K562 (cell line): ENCODE results near the gene CEP350. TPM values are rescaled to one million over a fixed set of nuclear protein-coding genes. Genes with fewer than 3 reads are reported as not detected.
A peak's percentile ranks its signal among the peaks of the same experiment; 100 is the strongest.

Experiments
- ATAC-seq: fragments of 200-7000 bp; cut with Tn5 transposase; 3 replicates; pipeline ENCODE4 v1.9.1; 2020; ENCODE audit warnings: moderate library complexity
- BruUV-seq: library from RNA; stranded (reverse); fragments of 400-500 nt; replicated peaks from 2 replicates; lab custom pipeline; 2021; lab: Mats Ljungman, UMichigan
- CTCF ChIA-PET: fragments of 300-600 bp; formaldehyde crosslinking; extraction: SDS; loops from one replicate; lab custom pipeline; 2021; ENCODE audit warnings: low intra/inter-chr PET ratio; lab: Yijun Ruan, JAX
- POLR2A ChIA-PET: fragments of 300-600, 350-650 bp; sonication (Branson Sonifier 250); formaldehyde crosslinking; extraction: SDS; loops from one replicate; lab custom pipeline; 2021; ENCODE audit warnings: antibody characterized with exemption, inconsistent platforms; lab: Yijun Ruan, JAX
- DNase-seq, 4 experiments: peaks; one replicate each; pipeline versions ENCODE4 v3.0.0 to v3.0.0-alpha.2; 2011 to 2018; ENCODE audit warnings: low spot score in 3 of 4, mixed read lengths in 3 of 4; ENCODE audit errors: extremely low read depth in 1 of 4
- FAIRE-seq: peaks from 2 replicates; lab custom pipeline; 2011; peaks lifted over from hg19 to GRCh38; lab: Jason Lieb, UNC
- H2AFZ ChIP-seq: 2 replicates; pipeline ENCODE4 v1.6.0; 2011; ENCODE audit warnings: low read depth, low read length, control low read depth, inconsistent platforms
- H3K27ac ChIP-seq: fragments of 200-600 bp; 3 replicates; pipeline ENCODE4 v1.8.0; 2011; ENCODE audit warnings: low read depth, mild to moderate bottlenecking, control low read depth, inconsistent platforms, low read length, moderate library complexity, mixed read lengths; ENCODE audit errors: extremely low read depth
- H3K27me3 ChIP-seq, 2 experiments: fragments of 300-600 bp in 1 of 2; 2 replicates in 1 of 2; 3 replicates in 1 of 2; pipeline versions ENCODE4 v1.6.0 to v1.8.0; 2011; ENCODE audit warnings: inconsistent platforms in 2 of 2, low read length in 2 of 2, mild to moderate bottlenecking in 1 of 2, mixed read lengths in 1 of 2, moderate library complexity in 1 of 2; ENCODE audit not compliant: control insufficient read depth in 2 of 2, insufficient read depth in 2 of 2
- H3K36me3 ChIP-seq: fragments of 300-600 bp; 3 replicates; pipeline ENCODE4 v1.8.0; 2011; ENCODE audit warnings: mild to moderate bottlenecking, low read length, inconsistent platforms; ENCODE audit not compliant: control insufficient read depth, insufficient read depth
- H3K4me1 ChIP-seq, 2 experiments: fragments of 200-600 bp in 1 of 2; replicated peaks in 1 of 2; 2 replicates in 1 of 2; 3 replicates in 1 of 2; pipeline versions ENCODE4 v1.5.1 to v1.8.0; 2011; ENCODE audit warnings: inconsistent platforms in 2 of 2, low read length in 2 of 2, mild to moderate bottlenecking in 1 of 2, mixed read lengths in 1 of 2, moderate library complexity in 1 of 2; ENCODE audit not compliant: control insufficient read depth in 2 of 2, insufficient read depth in 2 of 2
- H3K4me2 ChIP-seq: 2 replicates; pipeline ENCODE4 v1.6.1; 2011; ENCODE audit warnings: low read length, control low read depth, inconsistent platforms, mixed read lengths; ENCODE audit not compliant: insufficient read depth
- H3K4me3 ChIP-seq: fragments of 200-600 bp; sonication (generic), shearing (Covaris generic); 2 replicates; pipeline ENCODE4 v1.5.1; 2016; ENCODE audit warnings: control low read depth, inconsistent platforms
- H3K79me2 ChIP-seq: fragments of 200-600 bp; 3 replicates; pipeline ENCODE4 v1.8.0; 2011; ENCODE audit warnings: low read length, inconsistent platforms; ENCODE audit not compliant: control insufficient read depth, insufficient read depth
- H3K9ac ChIP-seq, 2 experiments: 2 replicates each; pipeline versions ENCODE4 v1.6.0 to v1.6.1; 2011; ENCODE audit warnings: low read depth in 2 of 2, low read length in 2 of 2, control low read depth in 1 of 2, inconsistent platforms in 1 of 2, mild to moderate bottlenecking in 1 of 2, mixed read lengths in 1 of 2; ENCODE audit not compliant: insufficient read depth in 1 of 2
- H3K9me1 ChIP-seq: one replicate; pipeline ENCODE4 v1.6.0; 2011; ENCODE audit warnings: inconsistent platforms, mild to moderate bottlenecking, low read length, moderate library complexity; ENCODE audit not compliant: control insufficient read depth, insufficient read depth
- H3K9me3 ChIP-seq: replicated peaks from 2 replicates; pipeline ENCODE4 v1.5.1; 2011; ENCODE audit warnings: low read depth, low read length, inconsistent platforms; ENCODE audit not compliant: control insufficient read depth, insufficient read depth
- H4K20me1 ChIP-seq: replicated peaks from 2 replicates; pipeline ENCODE4 v1.6.1; 2011; ENCODE audit warnings: low read length, inconsistent platforms, mixed read lengths; ENCODE audit not compliant: control insufficient read depth, insufficient read depth
- ATF1 ChIP-seq, 2 experiments: fragments of 450-650 bp in 1 of 2; IDR thresholded peaks; 2 replicates each; pipeline ENCODE4 v1.6.1; 2016; ENCODE audit warnings: missing compliant biosample characterization in 1 of 2, missing genetic modification characterization in 1 of 2
- CCNT2 ChIP-seq: IDR thresholded peaks from 2 replicates; pipeline ENCODE4 v1.6.1; 2011; ENCODE audit warnings: borderline replicate concordance, low read depth, mild to moderate bottlenecking, moderate library complexity, mixed read lengths, low read length; ENCODE audit not compliant: insufficient read length; ENCODE audit errors: extremely low read depth
- HLTF ChIP-seq: fragments of 450-650 bp; IDR thresholded peaks from 2 replicates; pipeline ENCODE4 v1.6.1; 2016
- IFI16 ChIP-seq: fragments of 250-450 bp; sonication (Bioruptor Pico); IDR thresholded peaks from 2 replicates; pipeline ENCODE4 v2.1.2; 2022; ENCODE audit warnings: mild to moderate bottlenecking, inconsistent platforms
- ILK ChIP-seq: fragments of 450-650 bp; IDR thresholded peaks from 2 replicates; pipeline ENCODE4 v1.6.1; 2016; ENCODE audit warnings: missing genetic modification characterization, low read depth, mild to moderate bottlenecking, missing compliant biosample characterization, moderate library complexity, borderline replicate concordance
- JUND ChIP-seq, 2 experiments: IDR thresholded peaks; 2 replicates in 1 of 2; 3 replicates in 1 of 2; pipeline ENCODE4 v1.6.1; 2011; ENCODE audit warnings: borderline replicate concordance in 2 of 2, low read depth in 2 of 2, low read length in 2 of 2, improper control_type of control experiment in 1 of 2, missing biosample characterization in 1 of 2, missing genetic modification characterization in 1 of 2, missing genetic modification reagents in 1 of 2
- MBD2 ChIP-seq: sonication (generic); IDR thresholded peaks from 2 replicates; pipeline ENCODE4 v1.6.1; 2016; ENCODE audit warnings: low read depth, borderline replicate concordance
- ZNF589 ChIP-seq: fragments of 200-800 bp; sonication (Bioruptor generic); IDR thresholded peaks from 2 replicates; pipeline ENCODE4 v1.6.1; 2016; ENCODE audit warnings: low read depth, missing genetic modification characterization, missing compliant biosample characterization
- WGBS: fragments of 100-300 bp; shearing (Covaris generic); methylation state at CpG from one replicate; pipeline ENCODE4 v1.1.6; 2016; ENCODE audit warnings: low coverage, mixed read lengths; ENCODE audit not compliant: insufficient coverage; ENCODE audit errors: missing lambda C conversion rate; 5-methylcytosine and 5-hydroxymethylcytosine counted together
- in situ Hi-C: fragments of 300-500 bp; cut with MboI; formaldehyde crosslinking; loops from 4 replicates; pipeline ENCODE4 v1.15.0; 2018; ENCODE audit warnings: inconsistent platforms, mixed read lengths
- intact Hi-C: fragments of 100-400 bp; cut with micrococcal nuclease; formaldehyde crosslinking; loops from 2 replicates; pipeline ENCODE4 v1.14.2; 2022
- polyA plus RNA-seq, 8 experiments: library from polyadenylated mRNA; depleted of rRNA in 4 of 8; stranded (reverse) in 5 of 8; unstranded in 3 of 8; fragments of >200 nt; fragmentation: Nextera tagmentation in 2 of 8; fragmentation: Illumina TruSeq in 1 of 8; extraction: Ambion mirVana in 2 of 8; extraction: Trizol in 1 of 8; gene quantifications; 2 replicates each; pipeline versions ENCODE4 v1.2.1 to v1.2.3, GENCODE V29; 2011 to 2014; ENCODE audit warnings: inconsistent platforms in 1 of 8, missing spikeins in 1 of 8
- total RNA-seq, 7 experiments: library from RNA; depleted of rRNA in 6 of 7; stranded (reverse); fragments of >200 nt in 6 of 7; fragmentation: Illumina TruSeq in 2 of 7; extraction: Trizol in 2 of 7; gene quantifications; 2 replicates each; pipeline versions ENCODE4 v1.2.1 to v1.2.3, GENCODE V29; 2011 to 2021; ENCODE audit warnings: low replicate concordance in 1 of 7
- TF ChIP-seq, protein P1 (sequence below): fragments of 250-450 bp; sonication (Bioruptor Pico); IDR thresholded peaks from 2 replicates; pipeline ENCODE4 v1.5.0; 2021; ENCODE audit warnings: mild to moderate bottlenecking, borderline replicate concordance
- TF ChIP-seq, protein P2 (sequence below): fragments of 250-450 bp; sonication (Bioruptor Pico); IDR thresholded peaks from 2 replicates; pipeline ENCODE4 v1.4.0; 2020; ENCODE audit warnings: mild to moderate bottlenecking
- TF ChIP-seq, protein P3 (sequence below), 2 experiments: fragments of 450-650 bp in 1 of 2; sonication (generic) in 1 of 2; formaldehyde crosslinking in 1 of 2; IDR thresholded peaks in 1 of 2; conservative IDR thresholded peaks in 1 of 2; 2 replicates each; pipeline versions ENCODE4 v1.6.1 to v1.8.1; 2016 to 2023; ENCODE audit warnings: mild to moderate bottlenecking in 2 of 2, moderate library complexity in 2 of 2, inconsistent platforms in 1 of 2, missing genetic modification reagents in 1 of 2

Gene CEP350
- total and polyA plus RNA-seq, 9 of the 15 experiments (the other 6 are each of a cell fraction or from before 2014, with no cell fraction given) = 8.3 to 64.3 (median 28.0) TPM

DNA sequence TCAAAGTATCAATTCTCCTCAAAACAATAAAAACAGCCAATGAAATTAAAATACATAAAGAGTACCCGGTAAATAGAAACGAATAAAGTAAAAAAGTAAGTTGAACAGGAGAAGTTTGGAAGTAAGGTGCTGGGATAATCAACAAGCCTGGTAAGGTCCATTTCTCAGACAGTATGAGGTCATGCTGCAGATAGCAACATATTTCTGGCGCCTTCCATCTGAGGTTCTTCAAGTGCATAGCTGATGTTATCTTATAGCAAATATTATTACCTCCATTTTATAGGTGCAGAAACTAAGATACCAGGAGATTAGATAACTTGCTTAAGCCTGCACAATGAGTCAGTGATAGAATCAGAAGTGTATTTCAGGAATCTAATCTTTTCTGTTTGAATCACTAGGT lies 23.7 kb upstream of the CEP350 start:
- intact Hi-C loops = no loop called here
- ATAC-seq (no peak), FAIRE-seq (no peak), DNase-seq (no peak)
- ChIA-PET CTCF (no interaction called here), POLR2A (interaction anchor here (0.6 to 1.4 kb wide), 3 partner anchors 11 to 596 kb away, joined by 3 to 5 read pairs (median 3); no protein-coding TSS in a partner anchor)
- in situ Hi-C loops = no loop called here
- peak; percentile 3 for TF ChIP-seq CCNT2
- peak; percentile 42; the same call in 1 of the 2 replicates for TF ChIP-seq JUND (IDR thresholded peaks at IDR 0.05; ENCODE audit: borderline replicate concordance, low read depth, low read length)
- peak; percentile 33; the same call in 1 of the 3 replicates for TF ChIP-seq JUND (tag; IDR thresholded peaks at IDR 0.05; ENCODE audit: borderline replicate concordance, low read depth, low read length)
- TF ChIP-seq, protein P1, sequence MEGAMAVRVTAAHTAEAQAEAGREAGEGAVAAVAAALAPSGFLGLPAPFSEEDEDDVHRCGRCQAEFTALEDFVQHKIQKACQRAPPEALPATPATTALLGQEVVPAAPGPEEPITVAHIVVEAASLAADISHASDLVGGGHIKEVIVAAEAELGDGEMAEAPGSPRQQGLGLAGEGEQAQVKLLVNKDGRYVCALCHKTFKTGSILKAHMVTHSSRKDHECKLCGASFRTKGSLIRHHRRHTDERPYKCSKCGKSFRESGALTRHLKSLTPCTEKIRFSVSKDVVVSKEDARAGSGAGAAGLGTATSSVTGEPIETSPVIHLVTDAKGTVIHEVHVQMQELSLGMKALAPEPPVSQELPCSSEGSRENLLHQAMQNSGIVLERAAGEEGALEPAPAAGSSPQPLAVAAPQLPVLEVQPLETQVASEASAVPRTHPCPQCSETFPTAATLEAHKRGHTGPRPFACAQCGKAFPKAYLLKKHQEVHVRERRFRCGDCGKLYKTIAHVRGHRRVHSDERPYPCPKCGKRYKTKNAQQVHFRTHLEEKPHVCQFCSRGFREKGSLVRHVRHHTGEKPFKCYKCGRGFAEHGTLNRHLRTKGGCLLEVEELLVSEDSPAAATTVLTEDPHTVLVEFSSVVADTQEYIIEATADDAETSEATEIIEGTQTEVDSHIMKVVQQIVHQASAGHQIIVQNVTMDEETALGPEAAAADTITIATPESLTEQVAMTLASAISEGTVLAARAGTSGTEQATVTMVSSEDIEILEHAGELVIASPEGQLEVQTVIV (CRISPR knock-in tag) = no peak
- no peak for TF ChIP-seq ZNF589
- TF ChIP-seq ILK (tag) = no peak
- no peak for TF ChIP-seq HLTF
- TF ChIP-seq ATF1 (CRISPR knock-in tag; IDR thresholded peaks at IDR 0.05) = no peak
- TF ChIP-seq ATF1 (tag; IDR thresholded peaks at IDR 0.05) = no peak
- TF ChIP-seq, protein P2, sequence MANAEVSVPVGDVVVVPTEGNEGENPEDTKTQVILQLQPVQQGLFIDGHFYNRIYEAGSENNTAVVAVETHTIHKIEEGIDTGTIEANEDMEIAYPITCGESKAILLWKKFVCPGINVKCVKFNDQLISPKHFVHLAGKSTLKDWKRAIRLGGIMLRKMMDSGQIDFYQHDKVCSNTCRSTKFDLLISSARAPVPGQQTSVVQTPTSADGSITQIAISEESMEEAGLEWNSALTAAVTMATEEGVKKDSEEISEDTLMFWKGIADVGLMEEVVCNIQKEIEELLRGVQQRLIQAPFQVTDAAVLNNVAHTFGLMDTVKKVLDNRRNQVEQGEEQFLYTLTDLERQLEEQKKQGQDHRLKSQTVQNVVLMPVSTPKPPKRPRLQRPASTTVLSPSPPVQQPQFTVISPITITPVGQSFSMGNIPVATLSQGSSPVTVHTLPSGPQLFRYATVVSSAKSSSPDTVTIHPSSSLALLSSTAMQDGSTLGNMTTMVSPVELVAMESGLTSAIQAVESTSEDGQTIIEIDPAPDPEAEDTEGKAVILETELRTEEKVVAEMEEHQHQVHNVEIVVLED = no peak
- TF ChIP-seq, protein P3, sequence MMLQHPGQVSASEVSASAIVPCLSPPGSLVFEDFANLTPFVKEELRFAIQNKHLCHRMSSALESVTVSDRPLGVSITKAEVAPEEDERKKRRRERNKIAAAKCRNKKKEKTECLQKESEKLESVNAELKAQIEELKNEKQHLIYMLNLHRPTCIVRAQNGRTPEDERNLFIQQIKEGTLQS (IDR thresholded peaks at IDR 0.05) = peak; percentile 36; the same call in 1 of the 2 replicates
- TF ChIP-seq, protein P3 (CRISPR knock-in tag; conservative IDR thresholded peaks at IDR 0.05) = no peak
- TF ChIP-seq MBD2 = no peak
- no peak for TF ChIP-seq IFI16 (CRISPR knock-in tag)
- no peak overlapping the region for H2AFZ ChIP-seq
- H3K9ac ChIP-seq = no peak overlapping the region
- H3K4me1 ChIP-seq = peaks cover 0 to 6% of the 10 kb centered on the region in 2 experiments; a peak in 1 of 5 replicates
- H3K36me3 ChIP-seq = no peaks in the 10 kb centered on the region
- H3K4me3 ChIP-seq = no peak overlapping the region
- H3K79me2 ChIP-seq = no peaks in the 10 kb centered on the region
- no peaks in the 10 kb centered on the region for H3K27me3 ChIP-seq
- no peaks in the 10 kb centered on the region for H3K9me1 ChIP-seq
- 5% methylated on average over 3 of the region's 3 CpGs for WGBS
- H3K4me2 ChIP-seq = no peak overlapping the region
- H3K27ac ChIP-seq = no peak overlapping the region
- BruUV-seq = no TSS peak
- H3K9me3 ChIP-seq = no peaks in the 10 kb centered on the region
- no peaks in the 10 kb centered on the region for H4K20me1 ChIP-seq
